ENCODE measurements around the gene TMEM50B.
"Not testable (repeated sequence)": the region's sequence is repeated elsewhere in the genome, so short reads cannot be mapped to it uniquely, and the experiment has no call there.

Gene TMEM50B

DNA sequence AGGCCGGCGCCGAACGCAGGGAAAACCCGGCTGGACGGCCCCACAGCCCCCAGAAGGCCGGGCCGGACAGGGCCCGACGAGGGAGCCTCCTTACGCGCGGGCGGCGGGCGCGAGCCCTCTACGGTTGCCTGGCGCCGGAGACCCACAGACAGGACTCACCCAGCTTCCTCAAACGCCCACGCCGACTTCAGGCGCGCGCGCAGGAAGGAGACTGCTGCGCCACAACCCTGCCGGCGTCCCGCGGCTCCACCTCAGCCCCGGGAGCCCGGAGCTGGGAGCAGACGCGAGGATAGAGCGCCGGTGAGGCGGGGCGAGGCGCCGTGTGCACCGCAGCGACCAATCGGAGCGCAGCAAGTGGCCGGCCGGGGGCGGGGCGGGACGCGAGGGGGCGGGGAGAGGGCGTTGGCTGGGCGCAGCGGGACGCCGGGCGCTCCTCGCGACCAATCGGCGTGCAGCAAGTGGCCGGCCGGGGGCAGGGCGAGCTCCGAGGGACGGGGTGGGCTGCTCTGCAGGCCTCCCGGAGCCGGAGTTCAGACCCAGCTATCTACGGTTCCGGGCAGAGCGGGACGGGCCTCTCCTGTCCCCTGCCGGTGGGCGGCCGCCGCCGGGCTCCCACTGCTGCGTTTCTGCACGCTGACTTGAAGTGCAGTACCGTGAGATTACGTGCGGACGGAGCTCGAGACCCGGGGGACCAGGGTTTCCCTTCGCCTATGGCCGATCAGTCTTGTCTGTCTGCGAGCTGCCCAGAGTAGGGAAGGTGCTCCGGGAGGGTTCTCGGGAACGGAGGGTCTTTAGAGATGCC, at the start of gene TMEM50B:
Gene TMEM50B, minus strand, starts transcription at position 296 of the 802 bp plus-strand sequence. CDS start 11,089 bp downstream, outside the sequence.
- peak; percentile 95 to 97 for DNase-seq

- no peak for DNase-seq
Measured at GRCh38 chr21:33522953-33523349, 43.2 kb upstream of the TMEM50B start.

DNA sequence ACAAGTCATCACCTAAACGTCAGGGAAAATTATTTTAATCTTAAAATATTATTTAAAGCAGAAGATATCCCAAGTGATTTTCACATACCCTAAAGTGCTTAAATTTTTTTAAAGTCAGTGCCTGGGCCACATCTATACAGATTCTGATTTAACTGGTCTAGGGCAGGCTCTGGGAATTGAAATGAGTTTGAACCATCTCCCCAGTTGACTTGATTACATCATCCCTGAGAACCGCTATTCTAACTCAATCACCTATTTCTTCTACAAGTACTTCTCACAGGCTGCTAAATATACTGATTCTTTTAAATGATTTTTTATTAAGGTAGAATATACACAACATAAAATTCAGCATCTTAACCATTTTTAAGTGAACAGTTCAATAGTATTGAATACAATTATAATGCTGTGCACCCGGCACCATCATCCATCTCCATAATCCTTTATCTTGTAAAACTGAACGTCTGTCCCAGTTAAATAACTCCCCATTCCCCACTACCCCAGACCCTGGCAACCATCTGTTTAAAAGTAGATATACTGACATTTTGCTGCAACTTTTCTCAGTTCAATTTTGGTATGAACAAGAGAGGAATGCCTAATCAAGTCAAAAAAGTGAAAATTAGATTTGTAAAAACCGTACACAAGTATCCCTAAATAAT, 42.7 kb upstream of the TMEM50B start:
- DNase-seq: no peak

DNA sequence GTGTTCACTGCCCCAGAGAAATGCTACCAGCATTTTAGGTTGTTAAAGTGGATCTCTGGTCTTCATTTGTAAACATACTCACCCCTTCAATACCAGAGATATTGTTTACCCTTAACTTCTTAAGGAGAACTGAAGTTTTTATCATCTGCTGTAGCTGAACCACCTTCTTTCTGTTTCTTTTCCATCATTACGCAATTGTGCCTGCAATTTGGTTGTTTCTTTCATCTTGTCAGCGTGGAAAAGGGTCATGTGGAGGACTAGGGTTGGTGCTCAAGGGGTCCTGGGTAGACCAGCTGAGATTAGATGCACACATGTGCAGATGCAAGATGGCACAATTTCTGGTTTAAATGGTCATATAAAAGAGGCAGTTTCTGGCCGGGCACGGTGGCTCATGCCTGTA, 39.1 kb upstream of the TMEM50B start:
- DNase-seq: no peak

- DNase-seq: no peak
Measured at GRCh38 chr21:33514229-33514628, 34.5 kb upstream of the TMEM50B start.

GRCh38 chr21:33512481-33512880, 32.7 kb upstream of the TMEM50B start:
- DNase-seq: no peak

DNA sequence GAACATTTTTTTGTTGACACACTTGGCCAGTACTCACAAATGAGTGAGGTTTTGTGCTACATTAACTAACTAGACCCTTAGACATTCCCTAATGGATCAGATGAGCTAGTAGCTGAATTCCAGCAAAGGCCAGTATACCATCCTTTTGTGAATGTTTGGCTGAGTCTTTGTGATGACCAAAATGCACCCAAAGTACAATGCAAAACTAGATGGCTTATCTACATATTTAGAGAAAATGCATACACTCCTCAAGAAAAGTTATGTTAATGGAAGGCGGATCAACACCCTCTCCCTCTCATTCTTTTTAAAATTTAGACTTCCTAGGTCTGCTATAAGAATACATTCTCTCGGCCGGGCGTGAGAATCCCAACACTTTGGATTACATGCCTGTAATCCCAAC, 31.9 kb upstream of the TMEM50B start:
- DNase-seq: no peak

DNA sequence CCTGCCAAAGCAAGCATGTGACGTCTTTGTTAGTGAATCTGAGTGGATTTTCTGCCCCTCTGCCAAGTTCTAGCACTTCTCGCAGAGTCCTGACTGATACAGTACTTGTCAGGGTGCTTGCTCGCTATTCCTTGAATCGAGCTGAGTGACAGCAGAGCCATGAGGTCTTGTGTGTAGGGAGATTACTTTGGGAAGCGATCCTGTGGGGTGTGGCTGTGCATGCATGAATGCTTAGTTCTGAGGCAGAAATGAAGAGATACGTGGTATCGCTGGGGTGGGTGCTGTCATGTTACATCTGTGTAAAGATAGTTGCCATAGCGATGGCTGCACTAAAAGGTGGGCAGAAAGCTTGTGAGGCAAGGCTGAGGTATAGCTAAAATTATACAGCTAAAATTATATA, 31.1 kb upstream of the TMEM50B start:
- no peak for DNase-seq

GRCh38 chr21:33507003-33507402, 27.2 kb upstream of the TMEM50B start:
- DNase-seq: not testable (repeated sequence)

- no peak for DNase-seq
Measured at GRCh38 chr21:33505833-33506232, 26.1 kb upstream of the TMEM50B start.

DNA sequence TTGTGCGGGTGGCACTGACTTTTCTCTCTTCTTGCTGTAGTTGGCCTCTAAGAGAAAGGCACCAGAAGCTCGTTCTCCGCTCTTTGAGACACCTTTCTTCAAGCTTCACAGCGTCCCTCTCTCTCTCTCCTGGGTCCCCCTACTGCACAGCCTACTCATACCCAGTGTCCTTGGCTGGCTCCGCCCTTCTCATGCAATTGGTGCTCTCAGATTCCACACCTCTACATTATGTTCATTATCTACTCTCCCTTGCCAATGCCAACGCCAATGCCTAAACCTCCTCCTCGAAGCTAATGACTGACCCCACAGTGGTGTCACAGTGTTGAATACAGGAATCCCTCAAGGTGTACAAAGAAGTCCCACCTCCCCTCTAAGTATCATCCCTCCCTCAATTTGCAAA, 16.6 kb upstream of the TMEM50B start:
- DNase-seq: no peak

DNA sequence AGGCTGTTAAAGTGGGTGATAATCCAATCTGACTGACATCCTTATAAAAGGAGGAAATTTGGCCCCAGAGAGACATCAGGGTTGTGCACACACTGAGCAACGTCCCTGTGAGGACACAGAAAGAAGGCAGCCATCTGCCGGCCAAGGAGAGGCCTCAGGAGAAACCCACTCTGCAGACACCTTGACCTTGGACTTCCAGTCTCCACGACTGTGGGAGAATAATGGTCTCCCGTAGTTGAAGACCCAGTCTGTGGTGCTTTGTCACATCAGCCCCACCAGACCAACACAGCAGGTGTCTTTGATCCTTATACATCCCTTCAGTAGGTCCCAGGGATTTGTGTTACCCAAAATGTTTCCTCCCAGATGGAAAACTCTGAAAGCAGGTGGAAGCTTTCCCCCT, 16.0 kb upstream of the TMEM50B start:
- DNase-seq: no peak

DNA sequence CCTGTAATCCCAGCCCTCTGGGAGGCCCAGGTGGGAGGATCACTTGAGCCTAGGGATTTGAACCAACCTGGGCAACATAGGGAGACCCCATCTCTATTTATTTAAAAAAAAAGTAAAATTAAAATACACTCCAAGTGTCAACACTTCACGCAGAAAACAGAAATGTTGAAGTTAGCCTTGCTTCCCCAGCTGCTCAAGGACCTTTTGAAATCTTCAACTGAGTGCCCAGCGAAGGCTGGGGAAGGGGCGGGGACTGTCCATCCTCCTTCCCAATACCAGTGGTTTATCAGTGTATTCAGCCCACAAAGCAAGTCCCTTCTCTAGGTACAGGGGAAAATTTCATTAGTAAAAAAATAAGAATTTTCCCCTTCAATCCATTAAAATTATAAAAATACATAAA, 14.0 kb upstream of the TMEM50B start:
- DNase-seq: no peak

GRCh38 chr21:33492571-33492970, 12.8 kb upstream of the TMEM50B start:
- DNase-seq: no peak

DNA sequence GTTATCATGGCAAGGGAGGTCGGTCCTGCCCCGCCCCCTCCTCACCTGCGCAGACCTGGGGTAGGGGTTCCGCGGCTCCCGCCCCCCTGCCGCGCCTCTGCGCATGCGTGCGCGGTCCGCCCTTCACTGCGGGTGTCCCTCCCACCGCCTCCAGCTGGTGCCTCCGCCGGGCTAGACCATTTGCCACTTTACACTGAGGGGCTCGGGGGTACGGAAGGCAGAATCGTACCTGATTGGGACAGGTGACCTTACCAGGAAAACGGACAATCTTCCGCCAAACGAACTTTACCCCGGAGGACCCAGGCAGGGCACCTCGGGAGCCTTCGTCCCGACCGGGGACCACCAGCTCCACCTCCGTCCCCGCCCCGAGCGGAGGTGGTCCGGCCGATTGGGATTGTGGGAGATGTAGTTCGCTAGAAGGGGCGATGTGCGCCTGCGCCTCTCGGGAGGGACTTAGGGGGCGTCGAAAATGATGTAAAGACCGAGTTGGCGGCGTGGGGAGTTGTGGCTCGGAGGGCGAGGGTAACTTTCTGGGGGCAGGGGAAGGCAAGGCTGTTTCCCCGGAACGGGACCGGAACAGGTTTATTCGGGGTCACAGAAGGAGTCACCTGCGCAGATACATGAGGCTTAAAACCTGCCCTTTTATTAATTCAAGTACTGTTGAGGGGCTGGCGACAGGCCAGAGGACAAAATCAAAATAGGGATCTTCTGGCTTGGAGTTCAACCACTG, 11.8 kb upstream of the TMEM50B start, which contains the start of gene DNAJC28:
Gene DNAJC28, minus strand, starts transcription at position 344 of the 730 bp plus-strand sequence. CDS start 2,323 bp downstream, outside the sequence.
- DNase-seq: peak; percentile 93 to 95

GRCh38 chr21:33490991-33491372, 11.2 kb upstream of the TMEM50B start:
- no peak for DNase-seq

GRCh38 chr21:33488936-33489335, 9.2 kb upstream of the TMEM50B start:
- DNase-seq: no peak

DNA sequence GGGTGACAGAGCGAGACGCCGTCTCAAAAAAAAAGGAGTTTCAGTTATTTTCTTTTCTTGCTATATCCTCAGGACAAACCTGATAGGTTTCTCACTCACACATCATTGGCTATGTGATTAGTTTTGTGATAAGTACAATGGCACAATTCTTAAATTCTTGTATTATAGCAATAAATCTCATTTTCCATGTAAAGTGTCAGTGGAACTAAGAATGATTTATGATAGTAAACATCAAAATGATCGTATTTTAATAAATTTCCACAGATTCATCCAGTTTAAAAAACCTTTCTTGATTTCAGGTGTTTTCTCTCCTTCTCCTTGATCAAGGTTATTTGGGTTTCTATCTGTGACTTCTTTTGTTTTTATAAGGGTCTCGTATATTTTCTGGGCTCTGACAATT, 8.2 kb upstream of the TMEM50B start:
- DNase-seq: no peak

DNA sequence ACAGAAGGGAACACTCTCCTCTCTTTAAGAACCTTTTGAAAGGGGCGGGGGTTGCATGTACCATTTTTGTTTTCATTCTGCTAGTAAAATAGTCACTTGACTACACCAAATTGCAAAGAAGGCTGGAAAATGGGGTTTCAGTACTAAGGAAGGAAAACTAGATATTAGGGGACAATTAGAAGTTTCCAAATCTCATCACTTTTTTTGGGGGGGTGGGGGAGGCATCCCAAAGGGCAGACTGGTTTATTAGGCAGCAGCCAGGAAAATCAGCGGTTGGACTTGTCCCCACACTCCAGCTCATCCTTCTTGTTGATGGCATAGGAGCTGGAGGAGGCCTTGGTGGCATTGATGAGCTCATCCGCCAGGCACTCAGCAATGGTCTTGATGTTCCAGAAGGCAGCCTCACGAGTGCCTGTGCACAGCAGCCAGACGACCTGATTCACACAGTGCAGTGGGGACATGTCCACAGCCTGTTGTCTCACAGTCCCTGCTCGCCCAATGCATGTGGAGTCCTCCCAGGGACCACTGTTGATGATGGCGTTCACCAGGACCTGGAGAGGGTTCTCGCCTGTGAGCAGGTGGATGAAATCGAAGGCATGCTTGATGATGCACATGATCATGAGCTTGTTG, 1.7 kb upstream of the TMEM50B start:
- no peak for DNase-seq

DNA sequence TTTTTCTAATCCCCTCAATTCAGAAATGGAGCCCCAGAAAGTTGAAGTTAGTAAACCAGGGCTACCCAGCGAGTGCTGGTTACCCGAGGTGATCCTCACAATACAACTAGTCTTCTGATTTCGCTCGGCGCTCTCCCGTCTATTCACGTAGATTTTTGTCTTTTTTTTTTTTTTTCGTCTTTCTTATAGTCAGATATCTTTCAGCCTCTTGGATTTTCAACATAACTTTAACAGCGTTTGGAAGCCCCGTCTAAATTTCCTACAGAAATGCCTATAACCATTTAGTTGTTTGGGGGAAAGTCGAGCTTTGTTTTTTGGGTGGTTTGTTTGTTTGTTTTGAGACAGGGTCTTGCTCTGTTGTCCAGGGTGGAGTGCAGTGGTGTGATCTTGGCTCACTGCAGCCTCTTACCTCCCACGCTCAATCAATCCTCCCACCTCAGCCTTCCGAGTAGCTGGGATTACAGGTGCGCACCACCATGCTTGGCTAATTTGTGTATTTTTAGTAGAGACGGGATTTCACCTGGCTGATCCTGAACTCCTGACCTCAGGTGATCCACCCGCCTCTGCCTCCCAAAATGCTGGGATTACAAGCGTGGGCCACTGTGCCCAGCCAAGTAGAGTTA, 818 bp upstream of the TMEM50B start:
- no peak for DNase-seq

- peak; percentile 41 to 49 for DNase-seq
Measured at GRCh38 chr21:33478935-33479678, 667 bp downstream of the TMEM50B start.

- no peak for DNase-seq
Measured at GRCh38 chr21:33478182-33478581, 1.6 kb downstream of the TMEM50B start.
